HepG2 (cell line): ENCODE results near the gene HNF1B. TPM values are rescaled to one million over a fixed set of nuclear protein-coding genes. Genes with fewer than 3 reads are reported as not detected.

Experiments
- EEA1 ChIP-seq: sonication (generic); formaldehyde crosslinking; IDR thresholded peaks from 2 replicates; pipeline ENCODE4 v1.5.1; 2020; ENCODE audit warnings: mild to moderate bottlenecking, missing genetic modification reagents, borderline replicate concordance
- HOXA7 ChIP-seq: sonication (generic); formaldehyde crosslinking; IDR thresholded peaks from 2 replicates; pipeline ENCODE4 v1.8.1; 2022; ENCODE audit warnings: mild to moderate bottlenecking, missing genetic modification reagents, moderate library complexity
- KAT8 ChIP-seq: IDR thresholded peaks from 2 replicates; pipeline ENCODE4 v1.6.1; 2016; ENCODE audit warnings: missing genetic modification reagents, missing compliant biosample characterization
- MIER3 ChIP-seq: IDR thresholded peaks from 2 replicates; pipeline ENCODE4 v1.6.1; 2016; ENCODE audit warnings: missing compliant biosample characterization, borderline replicate concordance
- MLLT10 ChIP-seq: sonication (generic); formaldehyde crosslinking; IDR thresholded peaks from 2 replicates; pipeline ENCODE4 v1.4.0; 2020; ENCODE audit warnings: missing genetic modification reagents
- PBX3 ChIP-seq: sonication (generic); formaldehyde crosslinking; IDR thresholded peaks from 2 replicates; pipeline ENCODE4 v1.8.1; 2023; ENCODE audit warnings: missing genetic modification reagents, inconsistent platforms, borderline replicate concordance
- POLR2G ChIP-seq: fragments of 200-400 bp; formaldehyde crosslinking; IDR thresholded peaks from 2 replicates; pipeline ENCODE4 v1.6.1; 2018; ENCODE audit warnings: mild to moderate bottlenecking, low read depth, low read length, moderate library complexity
- XRCC5 ChIP-seq: fragments of 200-400 bp; formaldehyde crosslinking; optimal IDR thresholded peaks from 2 replicates; pipeline ENCODE3; 2017; ENCODE audit warnings: mild to moderate bottlenecking, low read length
- ZNF20 ChIP-seq: sonication (generic); formaldehyde crosslinking; IDR thresholded peaks from 2 replicates; pipeline ENCODE4 v1.4.0; 2020; ENCODE audit warnings: mild to moderate bottlenecking, moderate library complexity, missing genetic modification reagents
- ZNF350 ChIP-seq: sonication (generic); formaldehyde crosslinking; IDR thresholded peaks from 2 replicates; pipeline ENCODE4 v1.4.0; 2020; ENCODE audit warnings: mild to moderate bottlenecking, low read depth, missing genetic modification reagents, borderline replicate concordance
- ZNF687 ChIP-seq: sonication (generic); formaldehyde crosslinking; IDR thresholded peaks from 2 replicates; pipeline ENCODE4 v1.5.1; 2020; ENCODE audit warnings: mild to moderate bottlenecking, missing genetic modification reagents, moderate library complexity
- ZNF747 ChIP-seq: sonication (generic); formaldehyde crosslinking; IDR thresholded peaks from 2 replicates; pipeline ENCODE4 v1.8.1; 2023; ENCODE audit warnings: missing genetic modification reagents, mild to moderate bottlenecking, borderline replicate concordance
- ZSCAN25 ChIP-seq: sonication (generic); formaldehyde crosslinking; IDR thresholded peaks from 2 replicates; pipeline ENCODE4 v1.8.0; 2022; ENCODE audit warnings: mild to moderate bottlenecking, missing genetic modification reagents
- polyA plus RNA-seq, 8 experiments: library from polyadenylated mRNA; depleted of rRNA in 3 of 8; stranded (reverse) in 7 of 8; unstranded in 1 of 8; fragments of >200 nt; fragmentation: Illumina TruSeq in 4 of 8; extraction: Trizol in 4 of 8; gene quantifications; 2 replicates each; pipeline versions ENCODE4 v1.2.1 to v1.2.3, GENCODE V29; 2011 to 2016; ENCODE audit warnings: low read depth in 4 of 8, missing spikeins in 1 of 8, mixed read lengths in 1 of 8; ENCODE audit not compliant: insufficient read depth in 1 of 8
- total RNA-seq, 5 experiments: library from RNA; depleted of rRNA; stranded (reverse); fragments of >200 nt; fragmentation: Illumina TruSeq; extraction: Trizol; gene quantifications; 2 replicates each; pipeline ENCODE4 v1.2.3, GENCODE V29; 2016; ENCODE audit warnings: low read depth in 1 of 5
- TF ChIP-seq, protein P1 (sequence below): sonication (generic); formaldehyde crosslinking; IDR thresholded peaks from 2 replicates; pipeline ENCODE4 v1.5.0; 2020; ENCODE audit warnings: mild to moderate bottlenecking, missing genetic modification reagents, moderate library complexity
- TF ChIP-seq, protein P2 (sequence below): sonication (generic); formaldehyde crosslinking; IDR thresholded peaks from 2 replicates; pipeline ENCODE4 v1.8.0; 2022; ENCODE audit warnings: mild to moderate bottlenecking, missing genetic modification reagents

HNF1B gene
- total and polyA plus RNA-seq, 2 of the 13 experiments (the other 11 are each of a cell fraction or from before 2014, with no cell fraction given), result 1.9 to 5.3 TPM

- TF ChIP-seq ZNF687 (CRISPR knock-in tag) (peak; percentile 77), PBX3 (CRISPR knock-in tag) (0 out of 2 replicates have a peak, but pooled peaks have one; percentile 48), XRCC5 (peak; percentile 12), ZNF350 (peak; percentile 43; the same call in 1 of the 2 replicates), ZNF20 (no peak), MIER3 (CRISPR knock-in tag) (peak; percentile 34; the same call in 1 of the 2 replicates), ZNF747 (CRISPR knock-in tag) (no peak), MLLT10 (no peak), POLR2G (peak; percentile 65), EEA1 (CRISPR knock-in tag) (0 out of 2 replicates have a peak, but pooled peaks have one; percentile 21), ZSCAN25 (CRISPR knock-in tag) (0 out of 2 replicates have a peak, but pooled peaks have one; percentile 27), KAT8 (CRISPR knock-in tag) (peak; percentile 30; the same call in 1 of the 2 replicates), HOXA7 (CRISPR knock-in tag) (no peak)
- TF ChIP-seq, protein P1, sequence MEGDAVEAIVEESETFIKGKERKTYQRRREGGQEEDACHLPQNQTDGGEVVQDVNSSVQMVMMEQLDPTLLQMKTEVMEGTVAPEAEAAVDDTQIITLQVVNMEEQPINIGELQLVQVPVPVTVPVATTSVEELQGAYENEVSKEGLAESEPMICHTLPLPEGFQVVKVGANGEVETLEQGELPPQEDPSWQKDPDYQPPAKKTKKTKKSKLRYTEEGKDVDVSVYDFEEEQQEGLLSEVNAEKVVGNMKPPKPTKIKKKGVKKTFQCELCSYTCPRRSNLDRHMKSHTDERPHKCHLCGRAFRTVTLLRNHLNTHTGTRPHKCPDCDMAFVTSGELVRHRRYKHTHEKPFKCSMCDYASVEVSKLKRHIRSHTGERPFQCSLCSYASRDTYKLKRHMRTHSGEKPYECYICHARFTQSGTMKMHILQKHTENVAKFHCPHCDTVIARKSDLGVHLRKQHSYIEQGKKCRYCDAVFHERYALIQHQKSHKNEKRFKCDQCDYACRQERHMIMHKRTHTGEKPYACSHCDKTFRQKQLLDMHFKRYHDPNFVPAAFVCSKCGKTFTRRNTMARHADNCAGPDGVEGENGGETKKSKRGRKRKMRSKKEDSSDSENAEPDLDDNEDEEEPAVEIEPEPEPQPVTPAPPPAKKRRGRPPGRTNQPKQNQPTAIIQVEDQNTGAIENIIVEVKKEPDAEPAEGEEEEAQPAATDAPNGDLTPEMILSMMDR (CRISPR knock-in tag), result no peak; the same call in 1 of the 2 replicates
- TF ChIP-seq, protein P2, sequence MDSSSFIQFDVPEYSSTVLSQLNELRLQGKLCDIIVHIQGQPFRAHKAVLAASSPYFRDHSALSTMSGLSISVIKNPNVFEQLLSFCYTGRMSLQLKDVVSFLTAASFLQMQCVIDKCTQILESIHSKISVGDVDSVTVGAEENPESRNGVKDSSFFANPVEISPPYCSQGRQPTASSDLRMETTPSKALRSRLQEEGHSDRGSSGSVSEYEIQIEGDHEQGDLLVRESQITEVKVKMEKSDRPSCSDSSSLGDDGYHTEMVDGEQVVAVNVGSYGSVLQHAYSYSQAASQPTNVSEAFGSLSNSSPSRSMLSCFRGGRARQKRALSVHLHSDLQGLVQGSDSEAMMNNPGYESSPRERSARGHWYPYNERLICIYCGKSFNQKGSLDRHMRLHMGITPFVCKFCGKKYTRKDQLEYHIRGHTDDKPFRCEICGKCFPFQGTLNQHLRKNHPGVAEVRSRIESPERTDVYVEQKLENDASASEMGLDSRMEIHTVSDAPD (CRISPR knock-in tag), result 0 out of 2 replicates have a peak, but pooled peaks have one; percentile 36
These were observed at the start of gene HNF1B (continued) for GRCh38 chr17:37744961-37745800.
